ENCODE measurements around the gene STXBP1. TPM values are rescaled to one million over a fixed set of nuclear protein-coding genes. Genes with fewer than 3 reads are reported as not detected.

STXBP1 gene
- polyA plus RNA-seq, 2 of the 4 experiments (the other 2 are of a cell fraction): 13.3 to 22.6 TPM

DNA sequence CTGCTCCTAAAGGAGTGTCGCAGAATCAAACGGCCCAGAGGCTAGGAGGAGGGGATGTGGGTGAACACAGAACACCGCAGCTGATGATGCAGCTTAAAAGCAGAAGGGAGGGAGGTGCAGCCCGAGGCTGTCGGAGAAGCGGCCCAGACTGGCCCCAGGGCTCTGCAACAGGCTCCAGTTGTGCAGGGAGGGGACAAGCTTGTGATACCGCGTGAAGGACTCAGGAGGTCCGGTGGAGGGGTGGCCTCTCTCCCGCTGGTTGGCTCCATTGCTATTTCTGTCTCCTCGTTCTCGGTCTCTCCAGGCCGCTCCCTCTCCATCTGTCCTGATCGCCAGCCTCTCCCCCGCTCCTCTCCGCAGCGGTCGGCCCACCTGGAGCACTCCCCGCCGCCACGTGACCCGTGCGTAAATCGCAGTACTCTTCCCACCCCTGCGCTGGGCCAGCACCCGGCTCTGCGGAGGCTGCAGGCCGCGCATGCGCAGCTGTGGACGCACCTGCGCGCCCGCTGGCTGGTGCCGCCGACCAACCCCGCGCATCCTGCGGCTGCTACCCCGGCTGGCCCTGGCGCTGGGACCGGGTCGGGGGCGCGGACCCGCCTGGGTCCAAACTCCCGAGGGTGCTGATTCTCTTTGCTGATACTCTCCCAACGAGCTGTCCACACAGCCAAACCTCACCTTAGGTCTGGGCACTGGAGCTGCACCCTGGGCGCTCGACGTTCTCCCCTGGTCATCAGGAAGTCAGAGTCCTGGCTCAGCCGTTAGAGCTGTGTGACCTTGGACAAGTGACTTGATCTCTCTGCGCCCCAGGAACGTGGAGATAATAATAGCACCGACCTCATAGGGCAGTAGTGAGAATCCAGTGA is 3.7 kb upstream of the STXBP1 start:
- H3K4me2 ChIP-seq: peak overlapping the region; percentile 78
- ChIA-PET CTCF (interaction anchor here (0.6 to 7.1 kb wide), 11 partner anchors 12 to 313 kb away, joined by 3 to 60 read pairs (median 9); partner anchors contain the start of gene TOR2A), POLR2A (interaction anchor here (0.5 to 1.4 kb wide), 7 partner anchors 10 to 384 kb away, joined by 3 to 5 read pairs (median 3); partner anchors contain the start of genes CDK9, SLC2A8 and TOR2A)
- WGBS (ENCODE audit: missing lambda C conversion rate): 9% methylated on average over 34 of the region's 55 CpGs
- H3K4me1 ChIP-seq: peaks cover 16% of the 10 kb centered on the region
- no peaks in the 10 kb centered on the region for H3K9me3 ChIP-seq
- H3K27ac ChIP-seq: peak overlapping the region; percentile 74 to 82
- TF ChIP-seq POLR2A (IDR thresholded peaks at IDR 0.05; ENCODE audit: low read length) (peak; percentile 73), HOXB13 (CRISPR knock-in tag; IDR thresholded peaks at IDR 0.05; ENCODE audit: low read depth) (no peak), NPAS2 (CRISPR knock-in tag; IDR thresholded peaks at IDR 0.05; ENCODE audit: borderline replicate concordance) (0 out of 2 replicates have a peak, but pooled peaks have one; percentile 59)
- TF ChIP-seq, protein P1, sequence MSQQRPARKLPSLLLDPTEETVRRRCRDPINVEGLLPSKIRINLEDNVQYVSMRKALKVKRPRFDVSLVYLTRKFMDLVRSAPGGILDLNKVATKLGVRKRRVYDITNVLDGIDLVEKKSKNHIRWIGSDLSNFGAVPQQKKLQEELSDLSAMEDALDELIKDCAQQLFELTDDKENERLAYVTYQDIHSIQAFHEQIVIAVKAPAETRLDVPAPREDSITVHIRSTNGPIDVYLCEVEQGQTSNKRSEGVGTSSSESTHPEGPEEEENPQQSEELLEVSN (IDR thresholded peaks at IDR 0.05; ENCODE audit: borderline replicate concordance, low read depth): peak; percentile 89
- TF ChIP-seq, protein P2, sequence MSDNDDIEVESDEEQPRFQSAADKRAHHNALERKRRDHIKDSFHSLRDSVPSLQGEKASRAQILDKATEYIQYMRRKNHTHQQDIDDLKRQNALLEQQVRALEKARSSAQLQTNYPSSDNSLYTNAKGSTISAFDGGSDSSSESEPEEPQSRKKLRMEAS (IDR thresholded peaks at IDR 0.05): peak; percentile 94
- TF ChIP-seq, protein P3, sequence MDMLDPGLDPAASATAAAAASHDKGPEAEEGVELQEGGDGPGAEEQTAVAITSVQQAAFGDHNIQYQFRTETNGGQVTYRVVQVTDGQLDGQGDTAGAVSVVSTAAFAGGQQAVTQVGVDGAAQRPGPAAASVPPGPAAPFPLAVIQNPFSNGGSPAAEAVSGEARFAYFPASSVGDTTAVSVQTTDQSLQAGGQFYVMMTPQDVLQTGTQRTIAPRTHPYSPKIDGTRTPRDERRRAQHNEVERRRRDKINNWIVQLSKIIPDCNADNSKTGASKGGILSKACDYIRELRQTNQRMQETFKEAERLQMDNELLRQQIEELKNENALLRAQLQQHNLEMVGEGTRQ (IDR thresholded peaks at IDR 0.05): peak; percentile 88
- ATAC-seq (peak; percentile 57 to 79), FAIRE-seq (no peak), DNase-seq (ENCODE audit: low read depth in 1 of 2, low spot score in 1 of 2) (peak; percentile 83 to 95)
- peak overlapping the region; percentile 48 for H3K4me3 ChIP-seq

DNA sequence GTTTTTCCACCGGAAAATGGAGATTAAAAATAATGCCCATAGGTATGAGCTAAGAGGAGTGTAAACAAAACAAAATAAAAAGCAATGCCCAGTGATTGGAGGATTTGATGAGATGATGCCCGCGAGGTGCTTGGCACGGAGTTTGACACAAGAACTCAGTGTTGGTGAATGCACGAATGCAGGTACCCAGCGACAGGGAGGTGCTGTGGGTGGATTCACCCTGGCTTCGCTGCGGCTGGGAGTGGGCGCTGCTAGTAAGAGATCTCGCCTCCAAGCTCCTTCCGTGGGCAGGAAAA is 526 bp upstream of the STXBP1 start:
- ChIA-PET POLR2A (interaction anchor here (1.9 to 2.4 kb wide), 2 partner anchors 104 to 174 kb away, joined by 6 read pairs; partner anchors contain the start of genes CDK9, PTRH1 and TTC16), CTCF (interaction anchor here (1.1 to 7.1 kb wide), 7 partner anchors 20 to 258 kb away, joined by 3 to 60 read pairs (median 4); partner anchors contain the start of gene TOR2A)
- Histone ChIP-seq H3K9me3 (no peaks in the 10 kb centered on the region), H3K4me1 (peaks cover 23% of the 10 kb centered on the region), H3K4me3 (peak overlapping the region; percentile 77), H3K4me2 (peak overlapping the region; percentile 91), H3K27ac (peak overlapping the region; percentile 63 to 96)
- TF ChIP-seq RCOR1 (IDR thresholded peaks at IDR 0.05; ENCODE audit: low read depth, low read length) (no peak), ATOH8 (CRISPR knock-in tag; IDR thresholded peaks at IDR 0.05; ENCODE audit: low read depth) (no peak), ESRRA (IDR thresholded peaks at IDR 0.05; ENCODE audit: borderline replicate concordance, low read length) (no peak), TP53 (CRISPR knock-in tag; IDR thresholded peaks at IDR 0.05) (no peak), NFE2L2 (conservative IDR thresholded peaks at IDR 0.05; ENCODE audit: low read length) (no peak)
- peak; percentile 4 to 9; a peak in 4 of 6 replicates for ATAC-seq
- FAIRE-seq: no peak
- WGBS (ENCODE audit: missing lambda C conversion rate): 7% methylated on average over 11 of the region's 11 CpGs
- DNase-seq (ENCODE audit: low read depth in 1 of 2, low spot score in 1 of 2): no peak

- H3K9me3 ChIP-seq: no peaks in the 10 kb centered on the region
- peak overlapping the region; percentile 77 for H3K4me3 ChIP-seq
- ChIA-PET CTCF (interaction anchor here (0.7 to 7.1 kb wide), 2 partner anchors 92 to 121 kb away, joined by 3 to 60 read pairs; partner anchors contain the start of gene TOR2A), POLR2A (interaction anchor here (0.6 to 1.7 kb wide), 5 partner anchors 14 to 256 kb away, joined by 3 to 4 read pairs (median 3); partner anchors contain the start of gene TOR2A)
- H3K4me2 ChIP-seq: peak overlapping the region; percentile 91
- peak overlapping the region; percentile 73 to 96 for H3K27ac ChIP-seq
- DNase-seq (ENCODE audit: low read depth in 1 of 2, low spot score in 1 of 2): peak; percentile 56 to 70
- TF ChIP-seq NFE2L2 (conservative IDR thresholded peaks at IDR 0.05; ENCODE audit: low read length): no peak
- peak; percentile 9; the same call in 1 of the 2 replicates for TF ChIP-seq POLR2A (IDR thresholded peaks at IDR 0.05; ENCODE audit: low read length)
- H3K4me1 ChIP-seq: peaks cover 15% of the 10 kb centered on the region
- peak; percentile 51 to 64 for ATAC-seq
- WGBS (ENCODE audit: missing lambda C conversion rate): 4% methylated on average over 28 of the region's 41 CpGs
- no peak for FAIRE-seq
Measured at GRCh38 chr9:127612939-127613582, 984 bp downstream of the STXBP1 start.

DNA sequence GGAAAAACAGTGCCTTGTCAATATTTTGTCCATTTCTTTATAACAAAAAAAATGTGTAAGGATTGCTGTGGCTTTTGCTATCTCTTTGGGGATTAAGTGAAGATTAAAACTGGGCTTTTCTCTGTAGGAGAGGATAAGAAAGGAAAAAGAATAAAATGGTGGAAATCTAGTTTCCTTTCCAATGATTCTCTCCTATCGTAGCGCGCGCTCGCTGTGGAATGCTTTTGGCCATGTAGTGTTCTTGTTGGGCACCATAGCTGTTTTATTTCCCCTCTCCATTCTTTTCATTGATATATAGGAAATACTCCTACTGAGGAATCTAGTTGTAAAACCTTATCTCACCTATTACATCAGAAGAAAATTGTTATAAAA is 1.5 kb downstream of the STXBP1 start:
- no peak for ATAC-seq
- peak overlapping the region; percentile 77 for H3K4me3 ChIP-seq
- no peak for DNase-seq (ENCODE audit: low read depth in 1 of 2, low spot score in 1 of 2)
- FAIRE-seq: no peak
- TF ChIP-seq RAD21 (conservative IDR thresholded peaks at IDR 0.05 in 1 of 2, IDR thresholded peaks at IDR 0.05 in 1 of 2): no peak
- no peak for TF ChIP-seq CHD2 (IDR thresholded peaks at IDR 0.05; ENCODE audit: low read length, partially characterized antibody)
- no peak for TF ChIP-seq NPAS2 (CRISPR knock-in tag; IDR thresholded peaks at IDR 0.05; ENCODE audit: borderline replicate concordance)
- TF ChIP-seq, protein P3 (IDR thresholded peaks at IDR 0.05): no peak
- no peak for TF ChIP-seq ESRRA (IDR thresholded peaks at IDR 0.05; ENCODE audit: borderline replicate concordance, low read length)
- H3K27ac ChIP-seq: peak overlapping the region; percentile 73 to 96
- ChIA-PET POLR2A (interaction anchor here (0.6 to 1.7 kb wide), 5 partner anchors 13 to 256 kb away, joined by 3 to 4 read pairs (median 3); partner anchors contain the start of gene TOR2A), CTCF (interaction anchor here (0.7 to 7.1 kb wide), 2 partner anchors 92 to 120 kb away, joined by 3 to 60 read pairs; partner anchors contain the start of gene TOR2A)
- no peaks in the 10 kb centered on the region for H3K9me3 ChIP-seq
- 95% methylated on average over 5 of the region's 5 CpGs for WGBS (ENCODE audit: missing lambda C conversion rate)
- H3K4me1 ChIP-seq: peaks cover 15% of the 10 kb centered on the region
- peak overlapping the region; percentile 91 for H3K4me2 ChIP-seq
